ENCODE measurements around the gene NEO1. TPM values are rescaled to one million over a fixed set of nuclear protein-coding genes. Genes with fewer than 3 reads are reported as not detected.

Gene NEO1
- total and polyA plus RNA-seq, 5 donors: 7.5 to 17.2 (median 15.6) TPM

GRCh38 chr15:73116164-73116563, 63.9 kb downstream of the NEO1 start:
- no peak for ATAC-seq
- Histone ChIP-seq H3K27ac (ENCODE audit: low read length) (no peak overlapping the region), H3K4me3 (ENCODE audit: low read length) (no peak overlapping the region), H3K4me1 (ENCODE audit: control insufficient read depth, insufficient read depth, low read length) (no peaks in the 10 kb centered on the region), H3K9me3 (ENCODE audit: control insufficient read depth, low read length) (no peaks in the 10 kb centered on the region), H3K27me3 (ENCODE audit: control insufficient read depth, insufficient read depth) (no peaks in the 10 kb centered on the region)
- no peak for DNase-seq
- 90% methylated on average over 2 of the region's 2 CpGs for WGBS
- intact Hi-C loops (cut with DNase I): no loop called here

DNA sequence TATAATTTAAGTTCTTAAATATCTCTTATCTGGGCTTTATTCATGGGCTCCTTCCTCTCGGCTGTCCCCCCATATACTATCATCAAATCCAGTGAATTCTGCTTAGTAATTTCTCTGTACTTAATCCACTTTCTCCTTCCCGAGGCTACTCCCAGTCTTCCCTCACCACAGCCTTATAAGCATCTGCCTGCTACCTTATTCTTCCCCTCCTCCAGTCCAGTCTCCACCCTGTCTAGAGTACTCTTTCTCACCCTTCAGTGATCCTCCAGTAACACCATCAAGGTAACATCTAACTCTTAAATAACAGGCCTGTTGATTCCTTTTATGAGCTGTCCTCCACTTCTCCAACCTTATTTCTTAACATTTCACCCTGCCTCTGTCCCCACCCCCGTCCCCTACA, 65.8 kb downstream of the NEO1 start:
- intact Hi-C loops (cut with DNase I): no loop called here
- Histone ChIP-seq H3K9me3 (ENCODE audit: control insufficient read depth, low read length) (no peaks in the 10 kb centered on the region), H3K27ac (ENCODE audit: low read length) (no peak overlapping the region), H3K27me3 (ENCODE audit: control insufficient read depth, insufficient read depth) (no peaks in the 10 kb centered on the region), H3K4me3 (ENCODE audit: low read length) (no peak overlapping the region), H3K4me1 (ENCODE audit: control insufficient read depth, insufficient read depth, low read length) (no peaks in the 10 kb centered on the region)
- WGBS: 84% methylated on average over 3 of the region's 3 CpGs
- DNase-seq (no peak), ATAC-seq (no peak)

GRCh38 chr15:73119478-73119877, 67.2 kb downstream of the NEO1 start:
- H3K9me3 ChIP-seq (ENCODE audit: control insufficient read depth, low read length): no peaks in the 10 kb centered on the region
- no peak overlapping the region for H3K27ac ChIP-seq (ENCODE audit: low read length)
- intact Hi-C loops (cut with DNase I): no loop called here
- no peaks in the 10 kb centered on the region for H3K4me1 ChIP-seq (ENCODE audit: control insufficient read depth, insufficient read depth, low read length)
- ATAC-seq (no peak), DNase-seq (no peak)
- 81% methylated on average over 6 of the region's 6 CpGs for WGBS
- H3K27me3 ChIP-seq (ENCODE audit: control insufficient read depth, insufficient read depth): no peaks in the 10 kb centered on the region
- H3K4me3 ChIP-seq (ENCODE audit: low read length): no peak overlapping the region

GRCh38 chr15:73120269-73120668, 68.0 kb downstream of the NEO1 start:
- no peaks in the 10 kb centered on the region for H3K27me3 ChIP-seq (ENCODE audit: control insufficient read depth, insufficient read depth)
- DNase-seq: no peak
- no peaks in the 10 kb centered on the region for H3K4me1 ChIP-seq (ENCODE audit: control insufficient read depth, insufficient read depth, low read length)
- intact Hi-C loops (cut with DNase I): no loop called here
- H3K9me3 ChIP-seq (ENCODE audit: control insufficient read depth, low read length): no peaks in the 10 kb centered on the region
- H3K27ac ChIP-seq (ENCODE audit: low read length): no peak overlapping the region
- no peak for ATAC-seq
- no peak overlapping the region for H3K4me3 ChIP-seq (ENCODE audit: low read length)

DNA sequence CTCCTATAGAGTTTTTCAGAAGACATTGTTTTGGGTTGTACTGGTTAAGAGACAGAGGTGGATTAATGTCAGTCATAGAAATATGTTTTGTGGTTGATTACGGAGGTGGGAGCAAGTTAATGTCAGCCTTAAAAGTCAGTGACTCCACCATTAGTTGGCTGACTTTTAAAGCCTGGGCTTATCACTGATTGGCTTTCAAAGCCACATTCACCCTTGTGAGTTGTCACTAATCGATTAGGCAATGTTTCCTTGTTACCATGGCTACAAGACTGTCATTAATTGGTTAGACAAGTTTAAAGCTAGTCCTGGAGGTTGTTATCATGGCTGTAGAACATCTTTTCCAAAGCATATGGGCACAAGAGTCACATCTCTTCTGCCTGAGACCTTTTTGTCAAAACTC, 73.0 kb downstream of the NEO1 start:
- Histone ChIP-seq H3K27ac (ENCODE audit: low read length) (no peak overlapping the region), H3K4me1 (ENCODE audit: control insufficient read depth, insufficient read depth, low read length) (no peaks in the 10 kb centered on the region), H3K4me3 (ENCODE audit: low read length) (no peak overlapping the region), H3K9me3 (ENCODE audit: control insufficient read depth, low read length) (no peaks in the 10 kb centered on the region), H3K27me3 (ENCODE audit: control insufficient read depth, insufficient read depth) (no peaks in the 10 kb centered on the region)
- ATAC-seq: no peak
- intact Hi-C loops (cut with DNase I): no loop called here
- 75% methylated on average over 2 of the region's 2 CpGs for WGBS
- no peak for DNase-seq

- ATAC-seq (no peak), DNase-seq (no peak)
- intact Hi-C loops (cut with DNase I): no loop called here
- 84% methylated on average over 2 of the region's 2 CpGs for WGBS
- no peak overlapping the region for H3K27ac ChIP-seq (ENCODE audit: low read length)
- H3K9me3 ChIP-seq (ENCODE audit: control insufficient read depth, low read length): no peaks in the 10 kb centered on the region
- H3K4me3 ChIP-seq (ENCODE audit: low read length): no peak overlapping the region
- no peaks in the 10 kb centered on the region for H3K27me3 ChIP-seq (ENCODE audit: control insufficient read depth, insufficient read depth)
- H3K4me1 ChIP-seq (ENCODE audit: control insufficient read depth, insufficient read depth, low read length): no peaks in the 10 kb centered on the region
Observed at GRCh38 chr15:73127302-73127936, 75.2 kb downstream of the NEO1 start.

- DNase-seq (peak in 1 of 3 donors; percentile 9), ATAC-seq (no peak)
- 98% methylated on average over 1 of the region's 1 CpG for WGBS
- no peaks in the 10 kb centered on the region for H3K4me1 ChIP-seq (ENCODE audit: control insufficient read depth, insufficient read depth, low read length)
- H3K27me3 ChIP-seq (ENCODE audit: control insufficient read depth, insufficient read depth): no peaks in the 10 kb centered on the region
- no peak overlapping the region for H3K4me3 ChIP-seq (ENCODE audit: low read length)
- H3K27ac ChIP-seq (ENCODE audit: low read length): no peak overlapping the region
- intact Hi-C loops (cut with DNase I): no loop called here
- no peaks in the 10 kb centered on the region for H3K9me3 ChIP-seq (ENCODE audit: control insufficient read depth, low read length)
Observed at GRCh38 chr15:73130830-73131229, 78.6 kb downstream of the NEO1 start.

- no peaks in the 10 kb centered on the region for H3K27me3 ChIP-seq (ENCODE audit: control insufficient read depth, insufficient read depth)
- no peaks in the 10 kb centered on the region for H3K9me3 ChIP-seq (ENCODE audit: control insufficient read depth, low read length)
- WGBS: 58% methylated on average over 1 of the region's 1 CpG
- H3K4me1 ChIP-seq (ENCODE audit: control insufficient read depth, insufficient read depth, low read length): no peaks in the 10 kb centered on the region
- H3K4me3 ChIP-seq (ENCODE audit: low read length): no peak overlapping the region
- DNase-seq (no peak), ATAC-seq (no peak)
- H3K27ac ChIP-seq (ENCODE audit: low read length): no peak overlapping the region
- intact Hi-C loops (cut with DNase I): no loop called here
Observed at GRCh38 chr15:73134196-73134595, 81.9 kb downstream of the NEO1 start.

GRCh38 chr15:73139041-73139743, 86.9 kb downstream of the NEO1 start:
- DNase-seq (peak in 1 of 3 donors; percentile 3), ATAC-seq (no peak)
- intact Hi-C loops (cut with DNase I): no loop called here
- H3K27me3 ChIP-seq (ENCODE audit: control insufficient read depth, insufficient read depth): no peaks in the 10 kb centered on the region
- H3K4me1 ChIP-seq (ENCODE audit: control insufficient read depth, insufficient read depth, low read length): no peaks in the 10 kb centered on the region
- 53% methylated on average over 5 of the region's 5 CpGs for WGBS
- no peak overlapping the region for H3K4me3 ChIP-seq (ENCODE audit: low read length)
- no peaks in the 10 kb centered on the region for H3K9me3 ChIP-seq (ENCODE audit: control insufficient read depth, low read length)
- H3K27ac ChIP-seq (ENCODE audit: low read length): no peak overlapping the region

DNA sequence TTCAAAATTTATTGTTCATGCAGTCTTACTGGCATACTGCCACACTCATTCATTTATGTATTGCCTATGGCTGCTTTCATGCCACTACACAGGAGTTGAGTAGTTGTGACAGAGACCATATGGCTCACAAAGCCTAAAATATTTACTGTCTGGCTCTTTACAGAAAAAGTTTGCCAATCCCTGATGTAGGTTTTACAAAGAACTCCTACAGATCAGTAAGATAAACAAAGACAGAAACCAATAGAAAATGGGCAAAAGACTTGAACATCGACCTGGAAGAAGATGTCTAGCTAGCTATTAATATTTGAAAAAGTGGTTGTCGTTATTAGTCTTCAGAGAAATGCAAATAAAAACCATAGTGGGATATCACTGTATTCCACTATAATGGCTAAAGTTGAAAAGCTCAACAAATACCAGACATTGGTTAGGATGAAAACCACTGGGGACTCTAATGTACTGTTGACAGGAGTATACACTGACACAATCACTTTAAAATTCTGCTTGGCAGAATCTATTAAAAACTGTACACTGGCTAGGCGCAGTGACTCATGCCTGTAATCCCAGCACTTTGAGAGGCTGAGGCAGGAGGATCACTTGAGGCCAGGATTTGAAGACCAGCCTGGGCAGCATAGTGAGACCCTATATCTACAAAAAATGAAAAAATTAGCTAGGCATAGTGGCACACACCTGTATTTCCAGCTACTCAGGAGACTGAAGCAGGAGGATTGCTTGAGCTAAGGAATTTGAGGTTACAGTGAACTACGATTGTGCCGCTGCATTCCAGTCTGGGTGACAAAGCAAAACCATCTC, 87.7 kb downstream of the NEO1 start:
- no peak for ATAC-seq

GRCh38 chr15:73141216-73141900, 89.1 kb downstream of the NEO1 start:
- H3K9me3 ChIP-seq (ENCODE audit: control insufficient read depth, low read length): no peaks in the 10 kb centered on the region
- 56% methylated on average over 3 of the region's 3 CpGs for WGBS
- DNase-seq (no peak), ATAC-seq (no peak)
- no peak overlapping the region for H3K4me3 ChIP-seq (ENCODE audit: low read length)
- no peak overlapping the region for H3K27ac ChIP-seq (ENCODE audit: low read length)
- H3K4me1 ChIP-seq (ENCODE audit: control insufficient read depth, insufficient read depth, low read length): no peaks in the 10 kb centered on the region
- intact Hi-C loops (cut with DNase I): no loop called here
- H3K27me3 ChIP-seq (ENCODE audit: control insufficient read depth, insufficient read depth): no peaks in the 10 kb centered on the region

More for the DNA sequence above, 87.7 kb downstream of the NEO1 start:
- H3K27ac ChIP-seq (ENCODE audit: low read length): no peak overlapping the region
- intact Hi-C loops (cut with DNase I): no loop called here
- H3K4me1 ChIP-seq (ENCODE audit: control insufficient read depth, insufficient read depth, low read length): no peaks in the 10 kb centered on the region
- no peak for DNase-seq
- no peaks in the 10 kb centered on the region for H3K27me3 ChIP-seq (ENCODE audit: control insufficient read depth, insufficient read depth)
- 83% methylated on average over 5 of the region's 5 CpGs for WGBS
- H3K4me3 ChIP-seq (ENCODE audit: low read length): no peak overlapping the region
- no peaks in the 10 kb centered on the region for H3K9me3 ChIP-seq (ENCODE audit: control insufficient read depth, low read length)
